ENCODE data around the gene KCNQ5.

KCNQ5 gene

GRCh38 chr6:72826037-72826436 is 204.2 kb downstream of the KCNQ5 start:
- TF ChIP-seq CTCF (IDR thresholded peaks at IDR 0.05; ENCODE audit: low read depth, low read length) (no peak), EZH2phosphoT487 (IDR thresholded peaks at IDR 0.05; ENCODE audit: low read depth) (no peak)
- Histone ChIP-seq H3K79me2 (ENCODE audit: low read length) (no peaks in the 10 kb centered on the region), H3K36me3 (replicated peaks; ENCODE audit: low read depth, low read length) (no peaks in the 10 kb centered on the region), H4K20me1 (ENCODE audit: insufficient read depth, low read length) (0 out of 2 replicates have a peak, but pooled peaks cover 3% of the 10 kb centered on the region), H3K4me2 (ENCODE audit: low read length) (no peak overlapping the region), H3K27me3 (ENCODE audit: low read depth, low read length) (no peaks in the 10 kb centered on the region), H3K9me3 (ENCODE audit: insufficient read depth, low read length) (no peaks in the 10 kb centered on the region), H3K4me1 (ENCODE audit: low read length) (peaks cover 12% of the 10 kb centered on the region), H3K4me3 (ENCODE audit: low read length) (no peak overlapping the region), H3K27ac (ENCODE audit: low read length) (no peak overlapping the region), H2AFZ (ENCODE audit: low read depth, low read length) (no peak overlapping the region), H3K9ac (ENCODE audit: low read length) (no peak overlapping the region)

- TF ChIP-seq EZH2phosphoT487 (IDR thresholded peaks at IDR 0.05; ENCODE audit: low read depth) (no peak), CTCF (IDR thresholded peaks at IDR 0.05; ENCODE audit: low read depth, low read length) (no peak)
- H3K4me1 ChIP-seq (ENCODE audit: low read length): peaks cover 12% of the 10 kb centered on the region
- H3K4me3 ChIP-seq (ENCODE audit: low read length): no peak overlapping the region
- no peak overlapping the region for H3K4me2 ChIP-seq (ENCODE audit: low read length)
- H3K36me3 ChIP-seq (replicated peaks; ENCODE audit: low read depth, low read length): no peaks in the 10 kb centered on the region
- no peak overlapping the region for H2AFZ ChIP-seq (ENCODE audit: low read depth, low read length)
- no peak overlapping the region for H3K9ac ChIP-seq (ENCODE audit: low read length)
- H3K79me2 ChIP-seq (ENCODE audit: low read length): no peaks in the 10 kb centered on the region
- H3K9me3 ChIP-seq (ENCODE audit: insufficient read depth, low read length): no peaks in the 10 kb centered on the region
- no peak overlapping the region for H3K27ac ChIP-seq (ENCODE audit: low read length)
- H4K20me1 ChIP-seq (ENCODE audit: insufficient read depth, low read length): 0 out of 2 replicates have a peak, but pooled peaks cover 3% of the 10 kb centered on the region
- H3K27me3 ChIP-seq (ENCODE audit: low read depth, low read length): no peaks in the 10 kb centered on the region
These were observed 205.0 kb downstream of the KCNQ5 start for GRCh38 chr6:72826744-72827438.

GRCh38 chr6:72828904-72829303 is 207.0 kb downstream of the KCNQ5 start:
- no peak overlapping the region for H3K27ac ChIP-seq (ENCODE audit: low read length)
- H3K4me1 ChIP-seq (ENCODE audit: low read length): peaks cover 12% of the 10 kb centered on the region
- no peak overlapping the region for H3K9ac ChIP-seq (ENCODE audit: low read length)
- H3K27me3 ChIP-seq (ENCODE audit: low read depth, low read length): no peaks in the 10 kb centered on the region
- no peaks in the 10 kb centered on the region for H3K79me2 ChIP-seq (ENCODE audit: low read length)
- H3K36me3 ChIP-seq (replicated peaks; ENCODE audit: low read depth, low read length): no peaks in the 10 kb centered on the region
- H3K4me3 ChIP-seq (ENCODE audit: low read length): no peak overlapping the region
- no peaks in the 10 kb centered on the region for H3K9me3 ChIP-seq (ENCODE audit: insufficient read depth, low read length)
- no peak for TF ChIP-seq CTCF (IDR thresholded peaks at IDR 0.05; ENCODE audit: low read depth, low read length)
- no peak for TF ChIP-seq EZH2phosphoT487 (IDR thresholded peaks at IDR 0.05; ENCODE audit: low read depth)
- H3K4me2 ChIP-seq (ENCODE audit: low read length): no peak overlapping the region
- H2AFZ ChIP-seq (ENCODE audit: low read depth, low read length): no peak overlapping the region
- 0 out of 2 replicates have a peak, but pooled peaks cover 3% of the 10 kb centered on the region for H4K20me1 ChIP-seq (ENCODE audit: insufficient read depth, low read length)

GRCh38 chr6:72832271-72832670 is 210.4 kb downstream of the KCNQ5 start:
- Histone ChIP-seq H3K27me3 (ENCODE audit: low read depth, low read length) (no peaks in the 10 kb centered on the region), H3K4me3 (ENCODE audit: low read length) (no peak overlapping the region), H3K4me1 (ENCODE audit: low read length) (no peaks in the 10 kb centered on the region), H3K9ac (ENCODE audit: low read length) (no peak overlapping the region), H2AFZ (ENCODE audit: low read depth, low read length) (no peak overlapping the region), H3K36me3 (replicated peaks; ENCODE audit: low read depth, low read length) (no peaks in the 10 kb centered on the region), H3K9me3 (ENCODE audit: insufficient read depth, low read length) (no peaks in the 10 kb centered on the region), H4K20me1 (ENCODE audit: insufficient read depth, low read length) (no peaks in the 10 kb centered on the region), H3K79me2 (ENCODE audit: low read length) (no peaks in the 10 kb centered on the region), H3K27ac (ENCODE audit: low read length) (no peak overlapping the region), H3K4me2 (ENCODE audit: low read length) (no peak overlapping the region)
- TF ChIP-seq EZH2phosphoT487 (IDR thresholded peaks at IDR 0.05; ENCODE audit: low read depth) (no peak), CTCF (IDR thresholded peaks at IDR 0.05; ENCODE audit: low read depth, low read length) (no peak)
